ENCODE data around the gene METTL13.

- TF ChIP-seq ZC3H8 (IDR thresholded peaks at IDR 0.05) (no peak), ESRRA (IDR thresholded peaks at IDR 0.05; ENCODE audit: borderline replicate concordance, low read depth) (no peak), PREB (CRISPR knock-in tag; IDR thresholded peaks at IDR 0.05) (no peak), TAF9B (IDR thresholded peaks at IDR 0.05; ENCODE audit: partially characterized antibody) (no peak), USF2 (CRISPR knock-in tag; IDR thresholded peaks at IDR 0.05) (no peak), ZFP30 (CRISPR knock-in tag; IDR thresholded peaks at IDR 0.05; ENCODE audit: borderline replicate concordance) (no peak), PKNOX1 (IDR thresholded peaks at IDR 0.05) (no peak), SIN3A (IDR thresholded peaks at IDR 0.05; ENCODE audit: borderline replicate concordance in 2 of 2, control insufficient read depth in 1 of 2, low read depth in 2 of 2, low read length in 2 of 2) (no peak), ZBTB1 (CRISPR knock-in tag; IDR thresholded peaks at IDR 0.05; ENCODE audit: borderline replicate concordance, low read depth) (no peak), ZBTB8A (IDR thresholded peaks at IDR 0.05; ENCODE audit: partially characterized antibody) (no peak)
- TF ChIP-seq, protein P1, sequence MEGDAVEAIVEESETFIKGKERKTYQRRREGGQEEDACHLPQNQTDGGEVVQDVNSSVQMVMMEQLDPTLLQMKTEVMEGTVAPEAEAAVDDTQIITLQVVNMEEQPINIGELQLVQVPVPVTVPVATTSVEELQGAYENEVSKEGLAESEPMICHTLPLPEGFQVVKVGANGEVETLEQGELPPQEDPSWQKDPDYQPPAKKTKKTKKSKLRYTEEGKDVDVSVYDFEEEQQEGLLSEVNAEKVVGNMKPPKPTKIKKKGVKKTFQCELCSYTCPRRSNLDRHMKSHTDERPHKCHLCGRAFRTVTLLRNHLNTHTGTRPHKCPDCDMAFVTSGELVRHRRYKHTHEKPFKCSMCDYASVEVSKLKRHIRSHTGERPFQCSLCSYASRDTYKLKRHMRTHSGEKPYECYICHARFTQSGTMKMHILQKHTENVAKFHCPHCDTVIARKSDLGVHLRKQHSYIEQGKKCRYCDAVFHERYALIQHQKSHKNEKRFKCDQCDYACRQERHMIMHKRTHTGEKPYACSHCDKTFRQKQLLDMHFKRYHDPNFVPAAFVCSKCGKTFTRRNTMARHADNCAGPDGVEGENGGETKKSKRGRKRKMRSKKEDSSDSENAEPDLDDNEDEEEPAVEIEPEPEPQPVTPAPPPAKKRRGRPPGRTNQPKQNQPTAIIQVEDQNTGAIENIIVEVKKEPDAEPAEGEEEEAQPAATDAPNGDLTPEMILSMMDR (IDR thresholded peaks at IDR 0.05 in 2 of 3, conservative IDR thresholded peaks at IDR 0.05 in 1 of 3; ENCODE audit: insufficient read depth in 2 of 3, low read depth in 1 of 3, low read length in 3 of 3), result no peak
- TF ChIP-seq, protein P2, sequence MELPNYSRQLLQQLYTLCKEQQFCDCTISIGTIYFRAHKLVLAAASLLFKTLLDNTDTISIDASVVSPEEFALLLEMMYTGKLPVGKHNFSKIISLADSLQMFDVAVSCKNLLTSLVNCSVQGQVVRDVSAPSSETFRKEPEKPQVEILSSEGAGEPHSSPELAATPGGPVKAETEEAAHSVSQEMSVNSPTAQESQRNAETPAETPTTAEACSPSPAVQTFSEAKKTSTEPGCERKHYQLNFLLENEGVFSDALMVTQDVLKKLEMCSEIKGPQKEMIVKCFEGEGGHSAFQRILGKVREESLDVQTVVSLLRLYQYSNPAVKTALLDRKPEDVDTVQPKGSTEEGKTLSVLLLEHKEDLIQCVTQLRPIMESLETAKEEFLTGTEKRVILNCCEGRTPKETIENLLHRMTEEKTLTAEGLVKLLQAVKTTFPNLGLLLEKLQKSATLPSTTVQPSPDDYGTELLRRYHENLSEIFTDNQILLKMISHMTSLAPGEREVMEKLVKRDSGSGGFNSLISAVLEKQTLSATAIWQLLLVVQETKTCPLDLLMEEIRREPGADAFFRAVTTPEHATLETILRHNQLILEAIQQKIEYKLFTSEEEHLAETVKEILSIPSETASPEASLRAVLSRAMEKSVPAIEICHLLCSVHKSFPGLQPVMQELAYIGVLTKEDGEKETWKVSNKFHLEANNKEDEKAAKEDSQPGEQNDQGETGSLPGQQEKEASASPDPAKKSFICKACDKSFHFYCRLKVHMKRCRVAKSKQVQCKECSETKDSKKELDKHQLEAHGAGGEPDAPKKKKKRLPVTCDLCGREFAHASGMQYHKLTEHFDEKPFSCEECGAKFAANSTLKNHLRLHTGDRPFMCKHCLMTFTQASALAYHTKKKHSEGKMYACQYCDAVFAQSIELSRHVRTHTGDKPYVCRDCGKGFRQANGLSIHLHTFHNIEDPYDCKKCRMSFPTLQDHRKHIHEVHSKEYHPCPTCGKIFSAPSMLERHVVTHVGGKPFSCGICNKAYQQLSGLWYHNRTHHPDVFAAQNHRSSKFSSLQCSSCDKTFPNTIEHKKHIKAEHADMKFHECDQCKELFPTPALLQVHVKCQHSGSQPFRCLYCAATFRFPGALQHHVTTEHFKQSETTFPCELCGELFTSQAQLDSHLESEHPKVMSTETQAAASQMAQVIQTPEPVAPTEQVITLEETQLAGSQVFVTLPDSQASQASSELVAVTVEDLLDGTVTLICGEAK (IDR thresholded peaks at IDR 0.05), result no peak
- TF ChIP-seq, protein P2 (CRISPR knock-in tag; IDR thresholded peaks at IDR 0.05), result no peak
Observed at GRCh38 chr1:171845998-171846397, 64.5 kb downstream of the METTL13 start.
